Nucleus accumbens (tissue), 56 donors: Measurements from ENCODE around the gene ZNF133.
A peak's percentile ranks its signal among the peaks of the same experiment; 100 is the strongest.
"Not testable (repeated sequence)": the region's sequence is repeated elsewhere in the genome, so short reads cannot be mapped to it uniquely, and the experiment has no call there.

ENCODE experiments used
- DNase-seq, 56 donors: peaks; one replicate each; lab custom pipeline; 2025; lab: John Stamatoyannopoulos, UW

The ZNF133 gene

GRCh38 chr20:18279242-18279641 lies 9.1 kb upstream of the ZNF133 start:
- DNase-seq, result no peak

- no peak for DNase-seq
These were observed 3.4 kb upstream of the ZNF133 start for GRCh38 chr20:18284805-18285533.

GRCh38 chr20:18287546-18287914 lies 797 bp upstream of the ZNF133 start:
- DNase-seq, result peak in 5 of 56 donors; percentile 14 to 53 (median 35)

- DNase-seq, result peak in 1 of 56 donors; percentile 66
These were observed 481 bp downstream of the ZNF133 start for GRCh38 chr20:18288749-18289267.

- DNase-seq, result no peak
These were observed 979 bp downstream of the ZNF133 start for GRCh38 chr20:18289306-18289705.

GRCh38 chr20:18299364-18299763 lies 11.0 kb downstream of the ZNF133 start:
- DNase-seq, result no peak

GRCh38 chr20:18304618-18305017 lies 16.3 kb downstream of the ZNF133 start:
- DNase-seq, result no peak

- DNase-seq, result no peak
These were observed 19.0 kb downstream of the ZNF133 start for GRCh38 chr20:18307301-18307700.

GRCh38 chr20:18310051-18310450 lies 21.7 kb downstream of the ZNF133 start:
- no peak for DNase-seq

GRCh38 chr20:18310592-18310991 lies 22.3 kb downstream of the ZNF133 start:
- no peak for DNase-seq

- no peak for DNase-seq
These were observed 24.4 kb downstream of the ZNF133 start for GRCh38 chr20:18312723-18313122.

- DNase-seq, result no peak
These were observed 25.1 kb downstream of the ZNF133 start for GRCh38 chr20:18313411-18313810.

- DNase-seq, result no peak
These were observed 26.6 kb downstream of the ZNF133 start for GRCh38 chr20:18314786-18315406.

GRCh38 chr20:18316166-18316565 lies 27.8 kb downstream of the ZNF133 start:
- no peak for DNase-seq

- DNase-seq, result no peak
These were observed 33.0 kb downstream of the ZNF133 start for GRCh38 chr20:18321316-18321715.

- DNase-seq, result no peak
These were observed 33.9 kb downstream of the ZNF133 start for GRCh38 chr20:18321976-18322950.

GRCh38 chr20:18323705-18324104 lies 35.4 kb downstream of the ZNF133 start:
- DNase-seq, result no peak

- DNase-seq, result no peak
These were observed 36.3 kb downstream of the ZNF133 start for GRCh38 chr20:18324596-18325089.

GRCh38 chr20:18326990-18327389 lies 38.7 kb downstream of the ZNF133 start:
- no peak for DNase-seq

- no peak for DNase-seq
These were observed 43.4 kb downstream of the ZNF133 start for GRCh38 chr20:18331694-18332093.

- not testable (repeated sequence) for DNase-seq
These were observed 61.4 kb downstream of the ZNF133 start for GRCh38 chr20:18349749-18350148.
